Tibial artery (tissue), 4 donors: ENCODE results near the gene RNF220.

Experiments used
- DNase-seq, 2 donors: peaks; one replicate each; pipeline ENCODE4 v3.0.0-alpha.2; 2019
- H3K27ac ChIP-seq, 2 donors: fragments of 200-600 bp; sonication (generic) in 1 of 2; 1 replicate in 1 of 2; 2 replicates in 1 of 2; pipeline ENCODE4 v1.5.1; 2018 to 2019; ENCODE audit warnings: mild to moderate bottlenecking in 1 of 2
- H3K27me3 ChIP-seq, 2 donors: fragments of 200-600 bp; sonication (generic) in 1 of 2; one replicate each; pipeline versions ENCODE4 v1.5.1 to v1.6.0; 2016 to 2019
- H3K36me3 ChIP-seq, 3 donors: fragments of 200-600 bp; sonication (generic) in 2 of 3; one replicate each; pipeline ENCODE4 v1.5.1; 2016 to 2019; ENCODE audit warnings: mild to moderate bottlenecking in 2 of 3
- H3K4me1 ChIP-seq, 4 donors: fragments of 200-600 bp; sonication (generic) in 2 of 4; 1 replicate in 3 of 4; 2 replicates in 1 of 4; pipeline ENCODE4 v1.5.1; 2016 to 2019
- H3K4me3 ChIP-seq, 2 donors: fragments of 200-600 bp; sonication (generic) in 1 of 2; 1 replicate in 1 of 2; 2 replicates in 1 of 2; pipeline ENCODE4 v1.5.1; 2018 to 2019; ENCODE audit warnings: mild to moderate bottlenecking in 2 of 2
- H3K9me3 ChIP-seq, 3 donors: fragments of 200-600 bp; sonication (generic) in 1 of 3; one replicate each; pipeline ENCODE4 v1.5.1; 2016 to 2019
- CTCF ChIP-seq, 2 experiments: fragments of 200-600 bp in 1 of 2; fragments of 450-650 bp in 1 of 2; IDR thresholded peaks; one replicate each; pipeline ENCODE4 v1.5.1; 2017 to 2019; ENCODE audit warnings: antibody characterized with exemption in 2 of 2, mild to moderate bottlenecking in 1 of 2, moderate library complexity in 1 of 2
- intact Hi-C: fragments of 100-400 bp; cut with DNase I; formaldehyde crosslinking; loops from one replicate; pipeline ENCODE4 v1.15.0; 2023; ENCODE audit warnings: low total_unique reads

RNF220 gene

GRCh38 chr1:44641126-44642102 is 236.4 kb downstream of the RNF220 start:
- no peak for DNase-seq
- H3K4me1 ChIP-seq, result peaks cover 0 to 30% (median 3%) of the 10 kb centered on the region in 4 donors
- peaks cover 60 to 99% (median 97%) of the 10 kb centered on the region in 3 donors for H3K36me3 ChIP-seq
- H3K27me3 ChIP-seq, result no peaks in the 10 kb centered on the region
- H3K27ac ChIP-seq, result no peak overlapping the region
- TF ChIP-seq CTCF (IDR thresholded peaks at IDR 0.05), result no peak
- H3K4me3 ChIP-seq, result no peak overlapping the region
- intact Hi-C loops, result no loop called here
- no peaks in the 10 kb centered on the region for H3K9me3 ChIP-seq

- Histone ChIP-seq H3K4me1 (peaks cover 0 to 27% (median 3%) of the 10 kb centered on the region in 4 donors), H3K27me3 (no peaks in the 10 kb centered on the region), H3K4me3 (no peak overlapping the region), H3K36me3 (peaks cover 52 to 99% (median 97%) of the 10 kb centered on the region in 3 donors), H3K27ac (no peak overlapping the region), H3K9me3 (no peaks in the 10 kb centered on the region)
- intact Hi-C loops, result no loop called here
- no peak for DNase-seq
- TF ChIP-seq CTCF (IDR thresholded peaks at IDR 0.05), result no peak
Measured at GRCh38 chr1:44642255-44642654, 237.2 kb downstream of the RNF220 start.

GRCh38 chr1:44642925-44643324 is 237.9 kb downstream of the RNF220 start:
- Histone ChIP-seq H3K27me3 (no peaks in the 10 kb centered on the region), H3K4me1 (peaks cover 0 to 27% (median 3%) of the 10 kb centered on the region in 4 donors), H3K9me3 (no peaks in the 10 kb centered on the region), H3K27ac (no peak overlapping the region), H3K36me3 (peaks cover 46 to 99% (median 97%) of the 10 kb centered on the region in 3 donors), H3K4me3 (no peak overlapping the region)
- no peak for TF ChIP-seq CTCF (IDR thresholded peaks at IDR 0.05)
- DNase-seq, result no peak
- intact Hi-C loops, result no loop called here

GRCh38 chr1:44643721-44644334 is 238.8 kb downstream of the RNF220 start:
- peaks cover 0 to 27% (median 3%) of the 10 kb centered on the region in 4 donors for H3K4me1 ChIP-seq
- intact Hi-C loops, result no loop called here

GRCh38 chr1:44644806-44645205 is 239.8 kb downstream of the RNF220 start:
- Histone ChIP-seq H3K27ac (no peak overlapping the region), H3K36me3 (peaks cover 40 to 99% (median 99%) of the 10 kb centered on the region in 3 donors), H3K4me1 (peaks cover 0 to 27% (median 3%) of the 10 kb centered on the region in 4 donors), H3K4me3 (no peak overlapping the region), H3K27me3 (no peaks in the 10 kb centered on the region), H3K9me3 (no peaks in the 10 kb centered on the region)
- intact Hi-C loops, result no loop called here
- TF ChIP-seq CTCF (IDR thresholded peaks at IDR 0.05), result no peak
- no peak for DNase-seq

More at GRCh38 chr1:44643721-44644334, 238.8 kb downstream of the RNF220 start:
- Histone ChIP-seq H3K4me3 (no peak overlapping the region), H3K27me3 (no peaks in the 10 kb centered on the region), H3K36me3 (peaks cover 40 to 99% (median 99%) of the 10 kb centered on the region in 3 donors), H3K9me3 (no peaks in the 10 kb centered on the region), H3K27ac (peak overlapping the region in 1 of 2 donors; percentile 38)
- TF ChIP-seq CTCF (IDR thresholded peaks at IDR 0.05), result no peak
- DNase-seq, result no peak
